OCI-LY3 (cell line): ENCODE results near the gene LHFPL2.

ENCODE experiments used
- H2AFZ ChIP-seq: fragments of 200-600, 300-600 bp; shearing (Covaris generic); 2 replicates; pipeline ENCODE4 v1.6.0; 2014; ENCODE audit warnings: antibody characterized with exemption, low read depth, low read length
- H3K27ac ChIP-seq: fragments of 200-600, 300-600 bp; sonication (generic); 2 replicates; pipeline ENCODE4 v1.5.1; 2014; ENCODE audit warnings: mild to moderate bottlenecking, low read length, moderate library complexity, mixed read lengths
- H3K27me3 ChIP-seq: fragments of 200-600, 300-600 bp; sonication (generic); 2 replicates; pipeline ENCODE4 v1.6.1; 2014; ENCODE audit warnings: low read depth, low read length, mixed read lengths
- H3K36me3 ChIP-seq: fragments of 200-600, 300-600 bp; sonication (generic); replicated peaks from 2 replicates; pipeline ENCODE3; 2014; ENCODE audit warnings: low read depth, low read length, mixed read lengths
- H3K4me1 ChIP-seq: fragments of 300-600, 200-600 bp; sonication (generic); 2 replicates; pipeline ENCODE4 v1.6.1; 2014; ENCODE audit warnings: low read length, mixed read lengths
- H3K4me2 ChIP-seq: fragments of 200-600, 300-600 bp; sonication (generic); 2 replicates; pipeline ENCODE4 v1.6.1; 2014; ENCODE audit warnings: low read length, mixed read lengths
- H3K4me3 ChIP-seq: fragments of 300-600, 200-600 bp; sonication (generic); 2 replicates; pipeline ENCODE4 v1.5.1; 2014; ENCODE audit warnings: antibody characterized with exemption, mild to moderate bottlenecking, low read length, moderate library complexity
- H3K79me2 ChIP-seq: fragments of 300-600, 200-600 bp; shearing (Covaris generic); 2 replicates; pipeline ENCODE4 v1.6.1; 2014; ENCODE audit warnings: mild to moderate bottlenecking, low read length, mixed read lengths
- H3K9ac ChIP-seq: fragments of 300-600, 200-600 bp; shearing (Covaris generic); 2 replicates; pipeline ENCODE4 v1.6.0; 2014; ENCODE audit warnings: mild to moderate bottlenecking, low read length, moderate library complexity
- H3K9me3 ChIP-seq: fragments of 200-600, 300-600 bp; shearing (Covaris generic); 2 replicates; pipeline ENCODE4 v1.6.1; 2014; ENCODE audit warnings: low read length, mixed read lengths; ENCODE audit not compliant: insufficient read depth
- H4K20me1 ChIP-seq: fragments of 200-600, 300-600 bp; sonication (generic); 2 replicates; pipeline ENCODE4 v1.6.1; 2016; ENCODE audit warnings: low read length, mixed read lengths; ENCODE audit not compliant: insufficient read depth
- EZH2phosphoT487 ChIP-seq: fragments of 200-600 bp; shearing (Covaris generic); IDR thresholded peaks from 2 replicates; pipeline ENCODE4 v1.6.1; 2018; ENCODE audit warnings: antibody characterized with exemption, mixed run types, low read depth
- TF ChIP-seq, protein P1 (sequence below): fragments of 200-600, 300-600 bp; sonication (generic); IDR thresholded peaks from 2 replicates; pipeline ENCODE4 v1.5.1; 2014; ENCODE audit warnings: antibody characterized with exemption, low read length, low read depth

LHFPL2 gene

DNA sequence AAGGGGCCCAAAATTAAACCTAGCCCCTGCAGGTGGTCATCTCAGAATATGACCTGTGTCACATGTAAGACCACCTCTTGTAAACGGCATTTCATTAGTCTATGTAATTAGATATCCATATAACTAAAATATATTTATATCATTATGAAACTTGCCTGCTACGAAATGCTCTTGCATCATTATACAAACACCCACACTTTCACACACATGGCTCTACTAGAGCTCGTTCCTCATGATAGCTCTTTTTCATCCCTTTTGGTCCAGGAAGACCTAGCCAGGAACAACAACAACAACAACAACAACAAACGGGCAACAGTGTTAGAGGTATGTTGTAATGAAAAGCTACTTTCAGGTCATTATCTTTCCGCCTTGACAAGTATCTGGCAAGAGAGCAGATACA lies 58.6 kb downstream of the LHFPL2 start:
- H3K36me3 ChIP-seq, result no peaks in the 10 kb centered on the region
- H3K4me1 ChIP-seq, result peaks cover 19% of the 10 kb centered on the region
- no peak overlapping the region for H3K27ac ChIP-seq

DNA sequence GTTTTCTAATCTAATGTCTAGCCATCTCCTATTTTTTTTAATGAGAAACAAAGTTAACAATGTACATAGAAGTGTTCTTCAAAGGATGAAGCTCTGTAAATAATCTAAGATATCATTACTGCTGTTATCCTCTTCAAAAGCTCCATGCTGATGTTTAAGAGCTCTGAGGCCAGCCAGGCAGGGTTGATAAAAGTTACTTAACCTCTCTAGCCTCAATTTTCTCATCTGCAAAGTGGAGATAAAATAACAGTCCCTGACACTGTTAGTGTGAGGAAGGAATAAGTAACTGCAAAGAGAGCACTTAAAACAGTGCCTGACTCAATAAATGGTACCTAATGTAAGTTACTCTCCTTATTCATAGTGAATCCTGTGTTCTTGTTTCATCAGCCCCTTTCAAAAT lies 60.1 kb downstream of the LHFPL2 start:
- no peaks in the 10 kb centered on the region for H3K9me3 ChIP-seq
- H2AFZ ChIP-seq, result no peak overlapping the region
- no peak for TF ChIP-seq EZH2phosphoT487
- TF ChIP-seq, protein P1, sequence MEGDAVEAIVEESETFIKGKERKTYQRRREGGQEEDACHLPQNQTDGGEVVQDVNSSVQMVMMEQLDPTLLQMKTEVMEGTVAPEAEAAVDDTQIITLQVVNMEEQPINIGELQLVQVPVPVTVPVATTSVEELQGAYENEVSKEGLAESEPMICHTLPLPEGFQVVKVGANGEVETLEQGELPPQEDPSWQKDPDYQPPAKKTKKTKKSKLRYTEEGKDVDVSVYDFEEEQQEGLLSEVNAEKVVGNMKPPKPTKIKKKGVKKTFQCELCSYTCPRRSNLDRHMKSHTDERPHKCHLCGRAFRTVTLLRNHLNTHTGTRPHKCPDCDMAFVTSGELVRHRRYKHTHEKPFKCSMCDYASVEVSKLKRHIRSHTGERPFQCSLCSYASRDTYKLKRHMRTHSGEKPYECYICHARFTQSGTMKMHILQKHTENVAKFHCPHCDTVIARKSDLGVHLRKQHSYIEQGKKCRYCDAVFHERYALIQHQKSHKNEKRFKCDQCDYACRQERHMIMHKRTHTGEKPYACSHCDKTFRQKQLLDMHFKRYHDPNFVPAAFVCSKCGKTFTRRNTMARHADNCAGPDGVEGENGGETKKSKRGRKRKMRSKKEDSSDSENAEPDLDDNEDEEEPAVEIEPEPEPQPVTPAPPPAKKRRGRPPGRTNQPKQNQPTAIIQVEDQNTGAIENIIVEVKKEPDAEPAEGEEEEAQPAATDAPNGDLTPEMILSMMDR, result no peak
- H3K9ac ChIP-seq, result no peak overlapping the region
- no peak overlapping the region for H3K27ac ChIP-seq
- H3K36me3 ChIP-seq, result no peaks in the 10 kb centered on the region
- H3K4me3 ChIP-seq, result no peak overlapping the region
- H4K20me1 ChIP-seq, result no peaks in the 10 kb centered on the region
- no peaks in the 10 kb centered on the region for H3K27me3 ChIP-seq
- no peak overlapping the region for H3K4me2 ChIP-seq
- peaks cover 19% of the 10 kb centered on the region for H3K4me1 ChIP-seq
- H3K79me2 ChIP-seq, result no peaks in the 10 kb centered on the region

More for the DNA sequence above, 58.6 kb downstream of the LHFPL2 start:
- no peaks in the 10 kb centered on the region for H3K9me3 ChIP-seq
- H3K27me3 ChIP-seq, result no peaks in the 10 kb centered on the region
- H3K4me3 ChIP-seq, result no peak overlapping the region
- H4K20me1 ChIP-seq, result no peaks in the 10 kb centered on the region
- H3K9ac ChIP-seq, result no peak overlapping the region
- no peak overlapping the region for H2AFZ ChIP-seq
- H3K79me2 ChIP-seq, result no peaks in the 10 kb centered on the region
- TF ChIP-seq, protein P1, result no peak
- TF ChIP-seq EZH2phosphoT487, result no peak
- H3K4me2 ChIP-seq, result no peak overlapping the region

GRCh38 chr5:78587775-78588291 lies 60.7 kb downstream of the LHFPL2 start:
- Histone ChIP-seq H4K20me1 (no peaks in the 10 kb centered on the region), H3K36me3 (no peaks in the 10 kb centered on the region), H3K27me3 (no peaks in the 10 kb centered on the region), H3K4me2 (no peak overlapping the region), H2AFZ (no peak overlapping the region), H3K4me3 (no peak overlapping the region), H3K27ac (no peak overlapping the region), H3K9me3 (no peaks in the 10 kb centered on the region), H3K79me2 (no peaks in the 10 kb centered on the region), H3K4me1 (peaks cover 17% of the 10 kb centered on the region), H3K9ac (no peak overlapping the region)
- no peak for TF ChIP-seq EZH2phosphoT487

DNA sequence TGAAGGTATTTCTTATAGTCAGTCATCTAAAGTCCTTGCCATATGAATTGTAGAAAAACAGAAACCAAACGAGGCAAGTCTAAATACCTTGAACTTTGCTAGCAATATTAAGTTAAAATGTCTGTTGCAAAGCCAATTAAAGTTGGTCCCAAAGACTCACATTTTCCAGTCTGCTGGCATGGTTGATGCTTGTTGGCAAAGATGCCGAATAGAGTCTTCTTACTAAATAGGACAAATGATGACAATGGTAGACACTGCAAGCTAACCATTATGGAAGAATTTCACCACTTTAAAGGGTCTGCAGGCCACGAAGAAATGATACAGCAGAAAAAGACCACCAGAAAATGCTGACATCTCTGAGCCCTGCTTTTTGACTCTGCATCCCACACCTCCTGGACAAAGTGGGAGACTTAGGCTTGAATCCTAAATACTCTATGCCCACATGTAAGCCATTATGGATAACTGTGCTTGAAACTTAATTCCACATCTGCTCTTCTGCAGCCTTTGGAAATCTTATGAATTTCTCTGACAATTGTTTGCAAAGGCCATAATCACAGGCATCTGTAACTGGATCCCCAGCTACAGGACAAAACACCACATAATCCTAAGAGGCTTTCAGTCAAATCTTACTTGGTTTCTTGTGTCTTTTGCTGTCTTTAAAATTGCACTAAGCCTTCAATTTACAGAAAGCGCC lies 61.3 kb downstream of the LHFPL2 start:
- TF ChIP-seq EZH2phosphoT487, result no peak
- TF ChIP-seq, protein P1, result no peak
- Histone ChIP-seq H3K79me2 (no peaks in the 10 kb centered on the region), H2AFZ (no peak overlapping the region), H3K4me2 (no peak overlapping the region), H3K27me3 (no peaks in the 10 kb centered on the region), H3K4me3 (no peak overlapping the region), H3K36me3 (no peaks in the 10 kb centered on the region), H3K9ac (no peak overlapping the region), H3K4me1 (peaks cover 11% of the 10 kb centered on the region), H4K20me1 (no peaks in the 10 kb centered on the region), H3K9me3 (no peaks in the 10 kb centered on the region), H3K27ac (no peak overlapping the region)
